Gastroesophageal sphincter (tissue), 3 donors: Measurements from ENCODE around the gene DAG1.

ENCODE experiments used
- EP300 ChIP-seq: sonication (generic); formaldehyde crosslinking; IDR thresholded peaks from one replicate; pipeline ENCODE4 v1.6.1; 2017; ENCODE audit warnings: antibody characterized with exemption, mild to moderate bottlenecking
- POLR2A ChIP-seq, 2 donors: fragments of 450-650 bp; IDR thresholded peaks; one replicate each; pipeline ENCODE4 v1.6.1; 2017; ENCODE audit warnings: antibody characterized with exemption in 2 of 2, mild to moderate bottlenecking in 2 of 2, moderate library complexity in 1 of 2
- POLR2AphosphoS5 ChIP-seq: sonication (generic); formaldehyde crosslinking; IDR thresholded peaks from one replicate; pipeline ENCODE4 v1.6.1; 2017; ENCODE audit warnings: antibody characterized with exemption
- TF ChIP-seq, protein P1 (sequence below), 4 experiments: fragments of 200-600 bp in 2 of 4; fragments of 450-650 bp in 2 of 4; sonication (generic) in 1 of 4; IDR thresholded peaks; one replicate each; pipeline ENCODE4 v1.5.1; 2017 to 2019; ENCODE audit warnings: antibody characterized with exemption in 4 of 4, mild to moderate bottlenecking in 2 of 4, moderate library complexity in 2 of 4

DNA sequence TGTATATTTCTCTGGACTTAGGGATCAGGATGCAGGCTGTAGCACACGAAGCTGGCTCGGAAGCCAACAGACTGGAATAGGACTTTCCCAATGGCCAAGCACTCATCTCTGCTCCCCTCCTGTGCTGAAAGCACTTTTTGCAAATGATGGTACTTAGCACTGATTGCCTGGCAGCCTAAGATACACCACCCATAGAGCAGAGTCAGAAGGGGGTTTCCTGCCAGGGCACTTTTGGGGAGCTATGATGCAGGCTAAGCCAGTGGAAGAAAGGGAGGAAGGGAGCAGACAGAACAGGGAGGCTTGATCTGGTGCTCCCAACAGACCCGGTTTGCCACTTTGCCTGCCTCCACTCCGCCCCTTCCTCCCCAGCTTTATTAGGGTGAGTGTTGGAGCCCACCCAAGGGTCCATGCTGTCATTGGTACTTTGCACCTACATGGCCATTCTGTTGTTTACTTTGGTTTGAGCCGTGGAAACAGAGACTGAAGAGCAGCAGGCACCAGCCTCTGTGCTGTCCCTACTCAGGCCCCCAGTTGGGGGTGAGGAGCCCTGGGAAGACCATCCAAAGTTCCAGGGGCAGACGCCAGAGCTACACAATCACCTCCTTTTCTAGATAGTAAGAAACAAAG lies 100.1 kb downstream of the DAG1 start:
- TF ChIP-seq, protein P1, sequence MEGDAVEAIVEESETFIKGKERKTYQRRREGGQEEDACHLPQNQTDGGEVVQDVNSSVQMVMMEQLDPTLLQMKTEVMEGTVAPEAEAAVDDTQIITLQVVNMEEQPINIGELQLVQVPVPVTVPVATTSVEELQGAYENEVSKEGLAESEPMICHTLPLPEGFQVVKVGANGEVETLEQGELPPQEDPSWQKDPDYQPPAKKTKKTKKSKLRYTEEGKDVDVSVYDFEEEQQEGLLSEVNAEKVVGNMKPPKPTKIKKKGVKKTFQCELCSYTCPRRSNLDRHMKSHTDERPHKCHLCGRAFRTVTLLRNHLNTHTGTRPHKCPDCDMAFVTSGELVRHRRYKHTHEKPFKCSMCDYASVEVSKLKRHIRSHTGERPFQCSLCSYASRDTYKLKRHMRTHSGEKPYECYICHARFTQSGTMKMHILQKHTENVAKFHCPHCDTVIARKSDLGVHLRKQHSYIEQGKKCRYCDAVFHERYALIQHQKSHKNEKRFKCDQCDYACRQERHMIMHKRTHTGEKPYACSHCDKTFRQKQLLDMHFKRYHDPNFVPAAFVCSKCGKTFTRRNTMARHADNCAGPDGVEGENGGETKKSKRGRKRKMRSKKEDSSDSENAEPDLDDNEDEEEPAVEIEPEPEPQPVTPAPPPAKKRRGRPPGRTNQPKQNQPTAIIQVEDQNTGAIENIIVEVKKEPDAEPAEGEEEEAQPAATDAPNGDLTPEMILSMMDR (IDR thresholded peaks at IDR 0.05), result no peak
- no peak for TF ChIP-seq POLR2A (IDR thresholded peaks at IDR 0.05)
- TF ChIP-seq POLR2AphosphoS5, result no peak
- no peak for TF ChIP-seq EP300
